Trophoblast cell (in vitro differentiated cells and primary cell): ENCODE measurements around the gene MACROD2.

Source experiments
- DNase-seq, 2 donors: peaks; one replicate each; pipeline ENCODE4 v3.0.0-alpha.2; 2016
- H2AFZ ChIP-seq: 2 replicates; pipeline ENCODE4 v1.6.1; 2013; ENCODE audit warnings: low read length, moderate library complexity, mild to moderate bottlenecking; ENCODE audit not compliant: insufficient read depth, poor library complexity
- H2AK5ac ChIP-seq: 2 replicates; pipeline ENCODE4 v1.6.1; 2013; ENCODE audit warnings: mild to moderate bottlenecking, low read length
- H2BK120ac ChIP-seq: 2 replicates; pipeline ENCODE4 v1.6.1; 2013; ENCODE audit warnings: low read length, mild to moderate bottlenecking, moderate library complexity; ENCODE audit not compliant: insufficient read depth, poor library complexity
- H2BK12ac ChIP-seq: 2 replicates; pipeline ENCODE4 v1.6.1; 2013; ENCODE audit warnings: mild to moderate bottlenecking, low read length, moderate library complexity
- H2BK5ac ChIP-seq: 2 replicates; pipeline ENCODE4 v1.6.1; 2013; ENCODE audit warnings: low read length, low read depth, moderate library complexity, mild to moderate bottlenecking; ENCODE audit not compliant: poor library complexity
- H3K14ac ChIP-seq: 2 replicates; pipeline ENCODE4 v1.6.1; 2013; ENCODE audit warnings: mild to moderate bottlenecking, low read length
- H3K18ac ChIP-seq: 2 replicates; pipeline ENCODE4 v1.6.1; 2013; ENCODE audit warnings: mild to moderate bottlenecking, low read length
- H3K23ac ChIP-seq: 2 replicates; pipeline ENCODE4 v1.6.1; 2013; ENCODE audit warnings: low read length
- H3K27ac ChIP-seq: 2 replicates; pipeline ENCODE4 v1.5.1; 2013; ENCODE audit warnings: low read depth, mild to moderate bottlenecking, inconsistent platforms, low read length, moderate library complexity
- H3K27me3 ChIP-seq: 2 replicates; pipeline ENCODE4 v1.6.1; 2013; ENCODE audit warnings: inconsistent platforms, mild to moderate bottlenecking, low read length, moderate library complexity; ENCODE audit not compliant: insufficient read depth
- H3K36me3 ChIP-seq, 2 experiments: 1 replicate in 1 of 2; 2 replicates in 1 of 2; pipeline ENCODE4 v1.6.1; 2013; ENCODE audit warnings: low read length in 2 of 2, mild to moderate bottlenecking in 2 of 2, moderate library complexity in 1 of 2; ENCODE audit not compliant: insufficient read depth in 2 of 2, control insufficient read depth in 1 of 2
- H3K4ac ChIP-seq: 2 replicates; pipeline ENCODE4 v1.6.1; 2013; ENCODE audit warnings: low read depth, mild to moderate bottlenecking, low read length, moderate library complexity
- H3K4me1 ChIP-seq, 2 experiments: 1 replicate in 1 of 2; 2 replicates in 1 of 2; pipeline ENCODE4 v1.6.1; 2013; ENCODE audit warnings: low read length in 2 of 2, mild to moderate bottlenecking in 2 of 2, moderate library complexity in 1 of 2; ENCODE audit not compliant: insufficient read depth in 2 of 2, control insufficient read depth in 1 of 2
- H3K4me2 ChIP-seq: 2 replicates; pipeline ENCODE4 v1.6.1; 2013; ENCODE audit warnings: inconsistent platforms, mild to moderate bottlenecking, low read length, moderate library complexity
- H3K4me3 ChIP-seq: 2 replicates; pipeline ENCODE4 v1.5.1; 2013; ENCODE audit warnings: mild to moderate bottlenecking, low read depth, low read length, inconsistent platforms
- H3K79me1 ChIP-seq: one replicate; pipeline ENCODE4 v1.6.1; 2013; ENCODE audit warnings: low read length
- H3K79me2 ChIP-seq: 2 replicates; pipeline ENCODE4 v1.6.1; 2013; ENCODE audit warnings: low read length, mild to moderate bottlenecking; ENCODE audit not compliant: control insufficient read depth, insufficient read depth, poor library complexity
- H3K9ac ChIP-seq: 2 replicates; pipeline ENCODE4 v1.6.1; 2013; ENCODE audit warnings: mild to moderate bottlenecking, low read length
- H3K9me3 ChIP-seq: 2 replicates; pipeline ENCODE4 v1.6.1; 2013; ENCODE audit warnings: low read depth, mild to moderate bottlenecking, control low read depth, inconsistent platforms, low read length; ENCODE audit not compliant: insufficient read depth
- H4K12ac ChIP-seq: 2 replicates; pipeline ENCODE4 v1.6.1; 2013; ENCODE audit warnings: low read depth, mild to moderate bottlenecking, low read length, moderate library complexity
- H4K8ac ChIP-seq: 2 replicates; pipeline ENCODE4 v1.6.1; 2013; ENCODE audit warnings: low read depth, mild to moderate bottlenecking, low read length, moderate library complexity
- H4K91ac ChIP-seq: one replicate; pipeline ENCODE4 v1.6.1; 2013; ENCODE audit warnings: low read depth, mild to moderate bottlenecking, low read length, moderate library complexity
- WGBS: extraction: QIAGEN DNeasy Blood & Tissue Kit; methylation state at CpG from one replicate; pipeline ENCODE4 v1.1.7; 2013; ENCODE audit warnings: missing lambda C conversion rate; ENCODE audit not compliant: insufficient read length, insufficient coverage; ENCODE audit errors: extremely low coverage; 5-methylcytosine and 5-hydroxymethylcytosine counted together

Gene MACROD2

DNA sequence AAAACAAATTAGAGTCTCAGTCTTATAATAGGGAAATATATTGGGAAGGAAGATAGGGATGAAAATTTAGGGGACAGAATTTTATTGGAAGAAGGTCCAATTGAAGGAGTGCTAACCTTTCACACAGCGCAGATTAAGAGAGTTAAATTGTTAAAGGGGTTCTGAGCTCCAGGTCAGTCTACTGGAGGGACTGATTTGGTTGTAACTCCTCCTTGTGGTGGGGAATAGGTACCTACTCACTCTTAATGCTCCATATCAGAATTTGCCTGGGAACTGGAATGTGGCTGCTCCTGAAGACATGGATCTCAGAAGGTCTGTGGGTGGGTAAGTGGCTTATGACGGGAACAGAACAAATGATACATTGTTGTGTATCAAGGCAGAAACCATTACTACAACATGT is 198.6 kb downstream of the MACROD2 start:
- no peak overlapping the region for H2BK120ac ChIP-seq
- H3K27me3 ChIP-seq, result no peaks in the 10 kb centered on the region
- no peaks in the 10 kb centered on the region for H3K4me1 ChIP-seq
- H4K8ac ChIP-seq, result no peak overlapping the region
- no peaks in the 10 kb centered on the region for H3K36me3 ChIP-seq
- no peak overlapping the region for H2AFZ ChIP-seq
- H2BK5ac ChIP-seq, result no peak overlapping the region
- no peak overlapping the region for H2AK5ac ChIP-seq
- H3K23ac ChIP-seq, result no peak overlapping the region
- no peak overlapping the region for H3K9ac ChIP-seq
- H3K79me2 ChIP-seq, result no peaks in the 10 kb centered on the region
- no peak overlapping the region for H3K27ac ChIP-seq
- no peak overlapping the region for H3K4ac ChIP-seq
- H3K9me3 ChIP-seq, result no peaks in the 10 kb centered on the region
- H3K18ac ChIP-seq, result no peak overlapping the region
- H3K14ac ChIP-seq, result no peak overlapping the region
- H2BK12ac ChIP-seq, result no peak overlapping the region
- H3K4me2 ChIP-seq, result no peak overlapping the region
- WGBS, result no CpG with 5 or more reads among the region's 2 CpGs
- no peaks in the 10 kb centered on the region for H3K79me1 ChIP-seq
- DNase-seq, result no peak
- H4K12ac ChIP-seq, result no peak overlapping the region
- no peak overlapping the region for H4K91ac ChIP-seq
- no peak overlapping the region for H3K4me3 ChIP-seq

DNA sequence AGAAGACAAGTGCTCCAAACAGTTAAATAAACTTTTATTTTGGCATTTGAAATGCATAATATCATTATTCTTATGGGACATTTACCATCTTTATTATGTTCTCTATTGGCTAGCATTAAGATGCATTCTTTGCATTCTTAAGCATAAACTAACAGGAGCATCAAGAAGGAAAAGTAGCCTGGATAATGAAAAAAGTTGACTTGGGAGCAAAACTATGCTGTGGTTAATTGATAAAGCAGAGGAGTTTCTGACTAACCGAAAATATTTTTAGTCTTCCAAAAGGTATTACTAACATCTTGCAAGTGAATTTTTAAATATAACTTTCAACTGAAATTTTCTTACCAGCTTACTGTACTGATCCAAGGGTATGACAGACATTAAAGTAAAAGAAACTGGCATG is 201.8 kb downstream of the MACROD2 start:
- H3K9me3 ChIP-seq, result no peaks in the 10 kb centered on the region
- no peak overlapping the region for H2AFZ ChIP-seq
- no peak overlapping the region for H3K27ac ChIP-seq
- H3K4me3 ChIP-seq, result no peak overlapping the region
- no peak overlapping the region for H2BK5ac ChIP-seq
- no peak overlapping the region for H4K12ac ChIP-seq
- H3K4me1 ChIP-seq, result no peaks in the 10 kb centered on the region
- no peak overlapping the region for H3K23ac ChIP-seq
- H3K18ac ChIP-seq, result no peak overlapping the region
- H2BK12ac ChIP-seq, result no peak overlapping the region
- no peaks in the 10 kb centered on the region for H3K79me1 ChIP-seq
- no CpG with 5 or more reads among the region's 1 CpG for WGBS
- no peak overlapping the region for H4K8ac ChIP-seq
- H4K91ac ChIP-seq, result no peak overlapping the region
- no peaks in the 10 kb centered on the region for H3K27me3 ChIP-seq
- no peak for DNase-seq
- no peaks in the 10 kb centered on the region for H3K79me2 ChIP-seq
- H3K36me3 ChIP-seq, result no peaks in the 10 kb centered on the region
- H3K4ac ChIP-seq, result no peak overlapping the region
- H3K4me2 ChIP-seq, result no peak overlapping the region
- H3K9ac ChIP-seq, result no peak overlapping the region
- no peak overlapping the region for H2AK5ac ChIP-seq
- no peak overlapping the region for H3K14ac ChIP-seq
- no peak overlapping the region for H2BK120ac ChIP-seq

DNA sequence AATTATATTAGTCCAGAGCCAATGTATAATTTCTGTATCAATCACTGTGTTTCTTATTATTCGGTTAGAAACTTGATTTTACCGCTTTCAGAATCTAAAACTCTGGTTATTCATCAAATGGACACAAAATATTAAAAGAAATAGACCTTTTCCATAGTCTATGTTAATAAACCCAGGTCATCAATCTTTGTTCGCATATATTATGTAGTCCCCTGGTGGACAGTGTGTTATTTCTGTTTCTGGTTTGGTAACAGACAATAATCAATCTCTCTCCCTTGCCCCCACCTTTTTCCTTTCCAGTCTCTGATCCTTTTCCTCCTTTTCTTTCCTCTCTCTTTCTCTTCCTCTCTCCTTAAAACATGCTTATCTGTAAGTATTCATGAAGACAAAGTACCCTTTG is 203.1 kb downstream of the MACROD2 start:
- Histone ChIP-seq H3K4me3 (no peak overlapping the region), H3K36me3 (no peaks in the 10 kb centered on the region), H3K9me3 (no peaks in the 10 kb centered on the region), H2BK12ac (no peak overlapping the region), H2AFZ (no peak overlapping the region), H3K23ac (no peak overlapping the region), H2BK120ac (no peak overlapping the region), H3K9ac (no peak overlapping the region), H3K4me2 (no peak overlapping the region), H3K14ac (no peak overlapping the region), H2AK5ac (no peak overlapping the region), H4K8ac (no peak overlapping the region), H3K4ac (no peak overlapping the region), H3K4me1 (no peaks in the 10 kb centered on the region), H3K27me3 (no peaks in the 10 kb centered on the region), H3K27ac (no peak overlapping the region), H3K79me2 (no peaks in the 10 kb centered on the region), H2BK5ac (no peak overlapping the region), H3K79me1 (no peaks in the 10 kb centered on the region), H4K91ac (no peak overlapping the region), H3K18ac (no peak overlapping the region), H4K12ac (no peak overlapping the region)
- no peak for DNase-seq
- WGBS, result no CpG with 5 or more reads among the region's 3 CpGs

DNA sequence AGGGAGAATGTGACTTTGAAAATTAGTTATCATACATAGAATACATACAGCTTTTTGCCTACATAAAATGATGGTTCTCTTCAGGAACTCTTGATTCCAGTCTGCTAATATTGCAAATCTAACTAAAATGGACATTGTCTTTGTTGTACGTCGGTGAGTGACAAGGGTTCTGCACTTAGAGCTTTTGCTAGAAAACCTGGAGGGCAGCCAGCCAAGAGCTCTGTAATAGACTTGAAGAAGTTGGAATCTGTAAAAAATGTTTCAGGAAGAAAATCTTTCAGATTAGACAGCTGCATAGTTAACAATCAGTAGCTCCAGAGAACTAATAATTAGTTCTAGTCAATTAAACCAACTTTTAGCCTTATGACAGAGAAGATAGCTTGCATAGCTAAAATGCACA is 203.8 kb downstream of the MACROD2 start:
- Histone ChIP-seq H2BK5ac (no peak overlapping the region), H3K79me2 (no peaks in the 10 kb centered on the region), H4K12ac (no peak overlapping the region), H3K14ac (no peak overlapping the region), H2BK12ac (no peak overlapping the region), H3K36me3 (no peaks in the 10 kb centered on the region), H2AK5ac (no peak overlapping the region), H3K9me3 (peaks cover 7% of the 10 kb centered on the region), H3K27ac (no peak overlapping the region), H4K8ac (no peak overlapping the region), H3K79me1 (no peaks in the 10 kb centered on the region), H3K4me3 (no peak overlapping the region), H3K4ac (no peak overlapping the region), H3K23ac (no peak overlapping the region), H4K91ac (no peak overlapping the region), H3K4me1 (no peaks in the 10 kb centered on the region), H3K9ac (no peak overlapping the region), H3K27me3 (no peaks in the 10 kb centered on the region), H3K4me2 (no peak overlapping the region), H2BK120ac (no peak overlapping the region), H2AFZ (no peak overlapping the region), H3K18ac (no peak overlapping the region)
- no peak for DNase-seq
- WGBS, result no CpG with 5 or more reads among the region's 2 CpGs
